Measurements from ENCODE around the gene MBP.
"Not testable (repeated sequence)": the region's sequence is repeated elsewhere in the genome, so short reads cannot be mapped to it uniquely, and the experiment has no call there.

Gene MBP

DNA sequence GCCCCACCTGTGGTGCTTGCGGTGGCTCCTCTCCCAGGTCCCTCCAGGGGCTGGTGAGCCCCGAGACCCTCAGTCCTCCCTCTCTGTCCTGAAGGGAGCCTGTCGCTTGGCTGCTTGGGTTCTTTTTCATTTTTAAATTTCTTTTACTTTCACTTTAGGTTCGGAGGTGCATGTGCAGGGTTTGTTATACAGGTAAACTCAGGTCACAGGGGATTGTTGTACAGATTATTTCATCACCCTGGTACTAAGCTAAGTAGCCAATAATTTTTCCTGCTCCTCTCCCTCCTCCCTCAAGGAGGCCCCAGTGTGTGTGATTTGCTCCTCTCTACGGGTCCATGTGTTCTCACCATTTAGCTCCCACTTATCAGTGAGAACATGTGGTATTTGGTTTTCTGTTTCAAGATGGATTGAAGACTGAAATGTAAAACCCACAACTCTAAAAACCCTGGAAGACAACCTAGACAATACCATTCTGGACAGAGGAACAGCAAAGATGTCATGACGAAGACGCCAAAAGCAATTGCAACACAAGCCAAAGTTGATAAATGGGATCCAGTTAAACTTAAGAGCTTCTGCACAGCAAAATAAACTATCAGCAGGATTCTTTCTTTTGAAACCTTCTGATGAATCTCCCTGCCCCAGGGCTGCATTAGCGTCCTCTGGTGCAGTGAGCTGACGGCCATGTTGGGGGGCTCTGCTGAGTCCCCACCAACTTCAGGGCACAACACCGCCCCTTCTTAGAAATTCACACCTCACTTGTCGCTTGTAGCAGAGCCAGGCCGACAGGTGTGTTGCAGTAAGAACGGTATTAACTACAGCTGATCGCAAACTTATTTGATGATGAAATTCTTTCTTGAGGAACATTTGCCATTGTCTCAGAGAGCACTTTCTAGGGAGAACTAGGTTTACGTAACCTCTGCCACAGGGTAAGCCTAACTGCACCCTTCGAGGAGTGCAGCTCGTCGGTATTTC, 174.9 kb downstream of the MBP start:
- no peak for DNase-seq

DNA sequence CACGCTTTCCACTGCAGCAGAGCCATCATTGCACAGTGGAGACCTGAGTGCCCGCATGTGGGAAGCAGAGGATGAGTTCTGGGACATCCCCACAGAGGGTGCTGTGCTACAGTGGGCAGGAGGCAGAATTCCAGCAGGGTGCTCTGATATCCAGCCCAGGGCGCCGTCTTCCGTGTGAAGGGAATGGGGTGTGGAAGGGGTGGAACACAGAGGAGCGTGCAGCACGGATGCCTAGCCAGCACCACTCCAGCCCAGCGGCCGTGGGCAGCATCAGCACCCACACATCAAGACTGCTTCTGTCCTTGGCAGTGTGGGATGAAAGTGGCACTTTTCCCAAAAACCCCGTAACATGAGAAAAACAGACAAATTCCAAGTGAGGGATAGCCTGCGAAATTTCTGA, 175.9 kb downstream of the MBP start:
- no peak for DNase-seq

DNA sequence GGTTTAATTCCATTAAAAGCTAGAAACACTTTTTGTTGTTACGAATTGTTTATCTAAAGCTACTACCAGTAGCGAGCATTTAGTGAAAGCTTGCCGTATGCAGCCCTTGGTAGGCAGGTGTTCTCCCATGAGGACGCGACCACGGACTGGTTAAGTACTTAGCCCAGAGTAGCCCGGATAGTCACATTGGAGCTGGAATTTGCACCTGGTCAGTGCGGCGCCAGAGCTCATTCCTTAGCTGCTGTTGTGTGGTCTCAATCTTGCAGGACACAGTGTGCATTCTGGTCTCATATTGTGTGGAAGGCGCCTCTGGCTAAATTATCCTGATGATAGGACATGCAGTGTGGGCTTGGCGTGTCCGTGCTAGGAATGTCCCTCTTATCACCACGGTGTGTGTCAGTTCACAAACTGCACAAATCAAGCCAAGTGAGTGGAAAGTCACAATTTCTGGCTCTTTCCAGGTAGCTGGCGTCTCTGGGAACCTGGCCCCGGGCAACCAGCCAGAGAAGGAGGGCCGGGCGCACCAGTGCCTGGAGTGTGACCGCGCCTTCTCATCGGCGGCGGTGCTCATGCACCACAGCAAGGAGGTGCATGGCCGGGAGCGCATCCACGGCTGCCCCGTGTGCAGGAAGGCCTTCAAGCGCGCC, 176.9 kb downstream of the MBP start:
- DNase-seq: no peak

- DNase-seq: no peak
Measured at GRCh38 chr18:76953583-76954233, 178.9 kb downstream of the MBP start.

DNA sequence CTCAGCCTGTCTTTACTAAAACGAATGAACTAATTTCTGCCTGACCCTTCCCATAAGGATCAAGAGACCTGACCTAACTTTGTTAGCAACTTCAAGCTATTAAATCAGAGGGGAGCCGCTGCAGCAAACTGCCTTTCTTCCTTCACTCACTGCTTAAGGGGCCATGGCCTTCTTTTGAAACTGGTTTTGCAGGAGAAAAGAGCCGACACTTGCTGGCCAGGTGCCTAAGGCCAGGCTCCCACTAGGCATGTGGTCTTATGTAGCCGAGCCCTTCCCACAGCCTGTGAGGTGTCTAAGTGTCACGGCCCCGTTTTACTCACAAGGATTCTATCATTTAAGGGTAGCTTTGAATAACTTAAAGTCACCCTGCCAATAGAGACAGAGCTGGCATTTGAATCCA, 179.4 kb downstream of the MBP start:
- no peak for DNase-seq

DNA sequence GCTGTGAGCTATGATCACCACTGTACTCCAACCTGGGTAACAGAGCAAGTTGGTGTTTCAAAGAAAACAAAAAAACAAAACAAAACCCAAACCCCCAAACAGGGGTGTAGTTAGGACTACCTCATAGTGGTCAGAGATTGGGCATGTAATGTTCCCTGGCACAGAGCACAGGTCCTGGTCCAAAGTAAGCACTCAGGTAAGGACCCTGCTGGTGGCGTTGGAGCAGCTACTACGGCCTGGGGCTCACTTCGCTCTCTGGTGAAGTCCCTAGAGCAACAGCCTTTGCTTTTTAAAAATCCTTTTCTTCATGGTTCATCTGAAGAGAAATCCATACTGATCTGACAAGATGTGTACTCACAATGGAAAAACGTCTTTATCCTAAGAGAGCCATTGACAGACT, 179.8 kb downstream of the MBP start:
- DNase-seq: no peak

DNA sequence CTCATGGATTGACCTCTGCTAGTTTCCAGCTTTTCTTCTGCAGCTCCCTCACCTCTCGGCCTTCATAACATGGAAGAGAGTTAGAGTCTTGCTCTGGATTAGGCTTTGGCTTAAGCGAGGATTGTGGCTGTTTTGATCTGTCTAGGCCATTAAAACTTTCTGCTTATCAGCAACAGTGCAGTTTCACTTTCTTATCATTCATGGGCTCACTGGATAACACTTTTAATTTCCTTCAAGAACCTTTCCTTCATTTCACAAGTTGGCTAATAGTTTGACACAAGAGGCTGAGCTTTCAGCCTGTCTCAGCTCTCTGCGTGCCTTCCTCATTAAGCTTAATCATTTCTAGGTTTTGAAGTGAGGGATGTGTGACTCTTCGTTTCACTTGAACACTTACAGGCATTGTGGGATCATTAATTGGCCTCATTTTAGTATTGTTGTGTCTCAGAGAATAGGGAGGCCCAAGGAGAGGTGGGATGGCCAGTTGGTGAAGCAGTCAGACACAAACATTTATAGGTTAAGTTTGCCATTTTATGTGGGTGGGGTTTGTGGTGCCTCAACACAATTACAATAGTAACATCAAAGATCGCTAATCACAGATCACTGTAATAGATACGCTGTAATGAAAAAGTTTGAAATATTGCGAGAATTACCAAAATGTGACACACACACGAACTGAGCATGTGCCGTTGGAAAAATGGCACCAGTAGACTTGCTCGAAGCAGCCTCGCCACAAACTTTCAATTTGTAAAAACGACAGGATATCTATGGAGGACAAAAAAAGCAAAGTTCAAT, 180.9 kb downstream of the MBP start:
- DNase-seq: peak; percentile 59

- peak; percentile 38 for DNase-seq
Measured at GRCh38 chr18:76948345-76948744, 184.2 kb downstream of the MBP start.

DNA sequence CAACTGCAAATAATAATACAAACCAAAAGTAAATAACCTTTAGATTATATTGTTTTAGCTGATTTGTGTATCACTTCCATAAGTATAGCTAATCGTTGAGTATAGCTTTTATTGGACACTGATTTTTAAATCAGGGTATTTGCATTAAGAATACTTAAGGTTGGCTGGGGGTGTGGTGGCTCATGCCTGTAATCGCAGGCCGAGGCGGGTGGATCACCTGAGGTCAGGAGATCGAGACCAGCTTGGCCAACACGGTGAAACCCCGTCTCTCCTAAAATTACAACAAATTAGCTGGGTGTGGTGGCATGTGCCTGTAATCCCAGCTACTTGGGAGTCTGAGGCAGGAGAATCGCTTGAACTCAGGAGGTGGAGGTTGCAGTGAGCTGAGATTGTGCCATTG, 188.2 kb downstream of the MBP start:
- not testable (repeated sequence) for DNase-seq

DNA sequence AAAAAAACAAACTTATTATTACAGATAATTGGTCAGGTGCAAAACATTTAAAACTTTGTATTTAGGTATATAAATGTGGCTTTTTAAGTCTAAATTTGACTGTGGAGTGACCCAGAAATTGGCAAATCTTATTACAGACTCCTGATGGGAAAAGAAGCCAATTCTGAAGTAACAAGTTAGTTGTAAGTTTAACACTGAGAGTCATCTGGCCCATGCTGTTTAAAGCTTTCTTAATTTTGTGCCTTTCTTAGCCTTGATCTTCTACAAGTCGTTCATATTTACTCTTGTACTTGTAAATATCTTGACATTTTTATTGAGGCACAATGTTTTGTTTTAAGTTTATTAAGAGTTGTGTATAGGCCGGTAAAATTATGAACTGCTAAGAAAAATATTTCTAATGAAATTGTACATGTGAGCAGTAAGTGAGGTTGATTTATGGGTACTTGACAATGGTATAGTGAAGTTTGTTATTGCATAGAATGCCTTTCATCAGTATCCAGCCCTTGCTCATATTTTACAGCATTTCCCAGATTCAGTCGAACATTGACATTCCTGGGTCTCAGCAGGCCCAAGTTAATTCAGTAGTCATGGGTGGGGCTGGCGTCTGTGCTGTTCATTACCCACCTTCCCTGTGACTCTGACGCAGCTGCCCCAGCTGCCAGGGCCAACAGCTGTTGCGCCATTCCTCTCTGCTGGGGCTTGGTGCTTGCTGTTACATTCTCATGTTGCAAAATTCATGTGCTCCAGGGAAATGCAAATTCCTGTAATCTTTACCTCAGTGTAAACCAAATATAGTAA, 188.8 kb downstream of the MBP start:
- no peak for DNase-seq

DNA sequence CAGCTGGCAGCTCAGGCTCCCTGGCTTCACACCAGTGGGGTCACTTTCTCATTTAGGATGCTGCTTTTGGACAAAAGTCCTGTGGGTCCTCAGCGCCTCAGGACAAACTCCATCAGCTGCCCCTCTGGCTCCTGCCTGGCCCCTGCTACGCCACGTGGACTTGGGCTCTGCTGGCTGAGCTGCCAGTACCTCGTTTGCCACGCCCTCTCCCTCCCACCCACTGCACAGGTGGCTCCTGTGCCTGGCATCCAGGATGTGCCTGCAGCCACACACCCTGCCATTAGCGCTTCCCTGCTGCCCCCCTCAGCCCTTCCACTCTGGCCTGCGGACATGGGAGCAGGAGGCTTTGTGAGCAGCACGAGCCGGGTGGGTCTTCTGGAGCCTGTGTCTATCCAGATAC, 191.3 kb downstream of the MBP start:
- DNase-seq: no peak

GRCh38 chr18:76938619-76939018, 194.0 kb downstream of the MBP start:
- DNase-seq: no peak

GRCh38 chr18:76937597-76937996, 195.0 kb downstream of the MBP start:
- DNase-seq: no peak

DNA sequence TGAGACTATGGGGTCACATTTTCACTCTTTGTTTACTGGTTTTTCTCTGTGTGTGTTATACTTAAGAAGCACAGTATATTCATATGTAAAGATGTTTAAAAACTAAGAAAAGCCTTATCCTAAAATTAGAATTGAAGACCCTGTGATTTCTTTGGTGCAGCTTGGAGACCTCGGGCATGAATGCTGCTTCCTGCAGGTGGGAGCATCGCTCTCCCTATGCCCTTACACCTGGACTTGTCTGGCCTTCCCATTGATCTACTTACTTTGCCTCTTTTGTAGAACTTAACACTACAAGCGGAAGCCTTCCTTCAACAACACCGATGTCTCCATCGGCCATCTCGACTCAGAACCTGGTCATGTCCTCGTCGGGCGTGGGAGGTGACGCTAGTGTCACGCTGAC, 195.7 kb downstream of the MBP start:
- no peak for DNase-seq

- no peak for DNase-seq
Measured at GRCh38 chr18:76935722-76936337, 196.8 kb downstream of the MBP start.

DNA sequence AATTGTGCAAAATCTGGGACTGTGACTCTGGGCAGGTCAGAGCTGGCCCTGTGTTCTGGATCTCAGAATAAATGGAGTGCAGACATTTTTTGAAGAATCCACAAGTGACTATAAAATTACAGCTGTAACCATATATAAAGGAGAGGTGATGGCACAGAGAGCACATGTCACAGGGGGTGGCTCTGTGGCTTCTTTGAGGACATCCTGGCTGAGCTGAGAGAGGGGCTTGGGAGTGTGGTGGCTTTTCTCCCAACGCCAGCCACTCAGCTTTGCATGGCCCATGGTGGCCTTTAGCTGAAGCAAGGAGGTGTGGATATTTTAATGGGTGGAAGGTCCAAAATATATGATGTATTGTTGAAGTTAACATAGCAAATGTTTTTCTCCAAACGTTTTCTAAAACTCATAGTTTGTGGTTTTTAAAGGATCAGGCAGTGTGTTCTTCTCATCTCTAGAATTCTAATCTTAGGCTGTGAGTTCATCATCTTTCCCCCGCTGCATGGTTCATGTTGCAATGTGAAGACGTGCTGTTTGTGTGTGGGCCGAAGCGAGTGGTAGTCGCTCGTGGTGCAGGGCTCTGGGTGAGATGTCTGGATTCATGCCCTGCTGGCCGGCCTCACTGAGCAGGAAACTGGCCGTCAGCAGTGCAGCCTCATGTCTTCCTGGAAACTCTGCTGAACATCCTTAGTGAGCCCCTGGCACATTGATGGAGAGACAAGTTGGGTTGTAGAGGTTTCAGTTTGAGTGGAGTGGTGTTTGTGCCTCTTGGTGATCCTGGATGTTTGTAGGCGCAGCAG, 200.4 kb downstream of the MBP start:
- peak; percentile 59 for DNase-seq

- no peak for DNase-seq
Measured at GRCh38 chr18:76931171-76931570, 201.4 kb downstream of the MBP start.
